GM12864 (cell line): ENCODE measurements around the gene GLRA1.

Experiments used
- DNase-seq: peaks from one replicate; pipeline ENCODE4 v3.0.0-alpha.2; 2011; ENCODE audit warnings: low read depth
- H3K4me3 ChIP-seq: 2 replicates; pipeline ENCODE4 v1.5.1; 2011; ENCODE audit warnings: mild to moderate bottlenecking, low read depth, low read length, control low read depth
- CTCF ChIP-seq: IDR thresholded peaks from 2 replicates; pipeline ENCODE4 v1.5.1; 2011; ENCODE audit warnings: low read depth, mild to moderate bottlenecking, moderate library complexity, low read length, control low read depth, inconsistent platforms; ENCODE audit errors: missing control alignments

The GLRA1 gene

GRCh38 chr5:151800532-151800931 is 124.1 kb downstream of the GLRA1 start:
- no peak for TF ChIP-seq CTCF
- H3K4me3 ChIP-seq: no peak overlapping the region
- DNase-seq: no peak

- no peak for DNase-seq
- no peak overlapping the region for H3K4me3 ChIP-seq
- TF ChIP-seq CTCF: no peak
Observed at GRCh38 chr5:151799407-151799806, 125.2 kb downstream of the GLRA1 start.

- no peak for DNase-seq
- no peak for TF ChIP-seq CTCF
- H3K4me3 ChIP-seq: no peak overlapping the region
Observed at GRCh38 chr5:151798674-151799073, 126.0 kb downstream of the GLRA1 start.

- TF ChIP-seq CTCF: no peak
- no peak overlapping the region for H3K4me3 ChIP-seq
- DNase-seq: no peak
Observed at GRCh38 chr5:151795426-151795825, 129.2 kb downstream of the GLRA1 start.

GRCh38 chr5:151793358-151793757 is 131.3 kb downstream of the GLRA1 start:
- H3K4me3 ChIP-seq: no peak overlapping the region
- no peak for DNase-seq
- TF ChIP-seq CTCF: no peak

GRCh38 chr5:151787817-151788216 is 136.8 kb downstream of the GLRA1 start:
- DNase-seq: no peak
- H3K4me3 ChIP-seq: no peak overlapping the region
- TF ChIP-seq CTCF: no peak

- H3K4me3 ChIP-seq: no peak overlapping the region
- TF ChIP-seq CTCF: peak; percentile 8
- DNase-seq: no peak
Observed at GRCh38 chr5:151786468-151786867, 138.2 kb downstream of the GLRA1 start.
